Measurements from ENCODE around the gene CDKN1C. TPM values are rescaled to one million over a fixed set of nuclear protein-coding genes. Genes with fewer than 3 reads are reported as not detected.
"Not testable (repeated sequence)": the region's sequence is repeated elsewhere in the genome, so short reads cannot be mapped to it uniquely, and the experiment has no call there.

The CDKN1C gene
- total RNA-seq, 2 experiments from 2014 or later, result 0.21 to 0.32 TPM

- DNase-seq (no peak), ATAC-seq (peak; percentile 40)
- no peaks in the 10 kb centered on the region for H3K36me3 Mint-ChIP-seq (ENCODE audit: low read depth)
- H3K4me1 Mint-ChIP-seq (ENCODE audit: low read depth), result peaks cover 16% of the 10 kb centered on the region
- H3K9me3 Mint-ChIP-seq (ENCODE audit: insufficient read depth), result no peaks in the 10 kb centered on the region
- H3K27ac Mint-ChIP-seq, result peak overlapping the region; percentile 20
- ChIA-PET POLR2A (no interaction called here), CTCF (interaction anchor here (1.5 kb wide), 1 partner anchor 21 kb away, joined by 7 read pairs; no protein-coding TSS in a partner anchor)
- H3K27me3 Mint-ChIP-seq (ENCODE audit: low read depth), result no peaks in the 10 kb centered on the region
- H3K4me3 Mint-ChIP-seq, result no peak overlapping the region
These were observed 28.2 kb upstream of the CDKN1C start for GRCh38 chr11:2913776-2914175.

DNA sequence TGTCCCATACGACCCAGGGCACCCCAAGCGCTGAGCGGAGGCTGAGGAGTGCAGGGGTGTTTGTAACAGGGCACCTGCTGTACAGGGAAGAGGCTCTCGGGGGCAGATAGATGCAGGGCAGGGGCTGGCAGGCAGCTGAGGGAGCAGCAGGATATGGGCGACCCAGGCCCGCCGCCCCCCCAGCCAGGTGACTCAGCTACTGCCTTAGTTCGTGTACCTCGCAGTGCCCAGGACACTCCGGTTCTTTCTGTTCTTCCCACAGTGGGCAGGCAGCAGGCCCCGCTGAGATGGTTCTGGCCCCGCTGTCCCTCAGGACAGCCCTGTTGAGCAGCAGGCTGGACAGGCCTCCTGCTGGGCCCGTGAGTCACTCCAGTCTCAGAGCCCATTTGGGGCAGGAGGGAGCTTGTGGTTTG, 27.4 kb upstream of the CDKN1C start:
- no peaks in the 10 kb centered on the region for H3K36me3 Mint-ChIP-seq (ENCODE audit: low read depth)
- H3K4me3 Mint-ChIP-seq, result no peak overlapping the region
- POLR2A ChIA-PET, result no interaction called here
- DNase-seq, result no peak
- CTCF ChIA-PET, result interaction anchor here (1.5 kb wide), 1 partner anchor 20 kb away, joined by 7 read pairs; no protein-coding TSS in a partner anchor
- H3K27me3 Mint-ChIP-seq (ENCODE audit: low read depth), result no peaks in the 10 kb centered on the region
- no peaks in the 10 kb centered on the region for H3K9me3 Mint-ChIP-seq (ENCODE audit: insufficient read depth)
- peaks cover 16% of the 10 kb centered on the region for H3K4me1 Mint-ChIP-seq (ENCODE audit: low read depth)
- H3K27ac Mint-ChIP-seq, result no peak overlapping the region
- no peak for ATAC-seq

DNA sequence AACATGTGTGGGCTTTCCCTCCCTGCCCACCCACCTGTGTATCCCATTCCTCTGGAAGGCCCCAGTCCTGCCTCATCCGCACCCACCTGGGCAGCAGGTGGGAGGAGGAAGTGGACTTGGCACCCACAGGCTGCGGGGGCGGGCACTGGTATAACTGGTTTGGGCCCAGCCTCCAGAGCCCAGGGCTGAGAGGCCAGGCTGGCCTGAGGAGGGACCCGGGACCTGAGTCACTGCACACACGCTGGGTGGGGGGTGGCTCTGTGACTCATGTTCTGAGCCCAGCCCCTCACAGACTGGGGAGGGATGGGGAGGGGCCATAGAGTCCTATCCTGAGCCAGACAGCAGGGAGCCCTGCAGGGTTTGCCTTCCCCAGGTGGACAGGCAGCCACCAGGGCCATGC, 26.9 kb upstream of the CDKN1C start:
- POLR2A ChIA-PET, result interaction anchor here (0.8 kb wide), 1 partner anchor 80 kb away, joined by 7 read pairs; the partner anchor contains the start of gene NAP1L4
- ATAC-seq, result no peak

GRCh38 chr11:2911785-2912391, 26.3 kb upstream of the CDKN1C start:
- Mint-ChIP-seq H3K9me3 (ENCODE audit: insufficient read depth) (no peaks in the 10 kb centered on the region), H3K36me3 (ENCODE audit: low read depth) (no peaks in the 10 kb centered on the region), H3K4me3 (no peak overlapping the region), H3K27ac (no peak overlapping the region), H3K27me3 (ENCODE audit: low read depth) (no peaks in the 10 kb centered on the region), H3K4me1 (ENCODE audit: low read depth) (peaks cover 16% of the 10 kb centered on the region)
- DNase-seq (no peak), ATAC-seq (no peak)
- POLR2A ChIA-PET, result interaction anchor here (0.8 to 1.0 kb wide), 2 partner anchors 9 to 80 kb away, joined by 3 to 7 read pairs; partner anchors contain the start of gene NAP1L4
- CTCF ChIA-PET, result interaction anchor here (1.0 kb wide), 1 partner anchor 19 kb away, joined by 4 read pairs; no protein-coding TSS in a partner anchor

More for the DNA sequence above, 26.9 kb upstream of the CDKN1C start:
- no peak for DNase-seq
- H3K27ac Mint-ChIP-seq, result no peak overlapping the region
- CTCF ChIA-PET, result interaction anchor here (1.5 kb wide), 1 partner anchor 20 kb away, joined by 7 read pairs; no protein-coding TSS in a partner anchor
- no peaks in the 10 kb centered on the region for H3K36me3 Mint-ChIP-seq (ENCODE audit: low read depth)
- no peaks in the 10 kb centered on the region for H3K9me3 Mint-ChIP-seq (ENCODE audit: insufficient read depth)
- H3K4me1 Mint-ChIP-seq (ENCODE audit: low read depth), result peaks cover 16% of the 10 kb centered on the region
- H3K4me3 Mint-ChIP-seq, result no peak overlapping the region
- no peaks in the 10 kb centered on the region for H3K27me3 Mint-ChIP-seq (ENCODE audit: low read depth)

DNA sequence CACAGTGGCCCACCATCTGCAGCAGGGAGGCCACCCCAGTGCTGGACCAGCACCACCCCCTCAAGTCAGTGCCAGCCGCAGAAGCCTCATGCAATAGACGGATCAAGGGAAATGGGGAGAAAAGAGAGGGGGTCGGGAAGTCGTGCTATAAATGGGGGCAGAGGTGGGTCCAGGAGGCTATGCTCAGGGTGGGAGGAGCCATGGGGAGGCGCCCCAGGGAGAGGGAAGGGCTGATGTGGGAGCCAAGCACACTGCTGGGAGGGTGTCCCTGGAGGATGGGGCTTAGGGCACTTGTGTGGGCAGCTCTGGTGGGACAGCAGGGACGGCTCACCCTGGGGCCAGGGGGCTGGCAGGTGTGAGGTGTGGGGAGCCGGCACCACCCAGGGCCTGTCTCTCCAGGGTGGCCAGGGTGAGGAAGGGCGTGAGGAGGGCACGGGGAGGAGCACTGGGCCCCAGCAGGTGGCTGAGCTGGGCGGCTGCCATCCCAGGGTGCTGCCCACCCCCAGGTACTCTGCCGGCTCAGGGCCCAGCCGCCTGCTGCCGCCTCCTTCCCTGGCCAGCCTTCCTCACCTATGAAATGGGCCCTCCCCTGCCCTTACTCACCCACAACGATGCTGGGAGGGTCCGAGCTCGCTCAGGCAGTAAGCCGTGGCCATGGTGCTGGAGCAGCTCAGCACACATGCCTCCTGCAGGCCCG, 25.7 kb upstream of the CDKN1C start:
- peaks cover 16% of the 10 kb centered on the region for H3K4me1 Mint-ChIP-seq (ENCODE audit: low read depth)
- CTCF ChIA-PET, result interaction anchor here (1.0 kb wide), 1 partner anchor 18 kb away, joined by 4 read pairs; no protein-coding TSS in a partner anchor
- no peaks in the 10 kb centered on the region for H3K36me3 Mint-ChIP-seq (ENCODE audit: low read depth)
- POLR2A ChIA-PET, result interaction anchor here (1.0 kb wide), 1 partner anchor 9 kb away, joined by 3 read pairs; no protein-coding TSS in a partner anchor
- no peak overlapping the region for H3K4me3 Mint-ChIP-seq
- H3K9me3 Mint-ChIP-seq (ENCODE audit: insufficient read depth), result no peaks in the 10 kb centered on the region
- ATAC-seq (no peak), DNase-seq (no peak)
- no peaks in the 10 kb centered on the region for H3K27me3 Mint-ChIP-seq (ENCODE audit: low read depth)
- no peak overlapping the region for H3K27ac Mint-ChIP-seq

- CTCF ChIA-PET, result no interaction called here
- H3K4me3 Mint-ChIP-seq, result no peak overlapping the region
- DNase-seq, result no peak
- POLR2A ChIA-PET, result no interaction called here
- no peak overlapping the region for H3K27ac Mint-ChIP-seq
- no peaks in the 10 kb centered on the region for H3K9me3 Mint-ChIP-seq (ENCODE audit: insufficient read depth)
- no peaks in the 10 kb centered on the region for H3K27me3 Mint-ChIP-seq (ENCODE audit: low read depth)
- peaks cover 4% of the 10 kb centered on the region for H3K36me3 Mint-ChIP-seq (ENCODE audit: low read depth)
- no peak for ATAC-seq
- H3K4me1 Mint-ChIP-seq (ENCODE audit: low read depth), result peaks cover 16% of the 10 kb centered on the region
These were observed 24.9 kb upstream of the CDKN1C start for GRCh38 chr11:2910401-2910955.

DNA sequence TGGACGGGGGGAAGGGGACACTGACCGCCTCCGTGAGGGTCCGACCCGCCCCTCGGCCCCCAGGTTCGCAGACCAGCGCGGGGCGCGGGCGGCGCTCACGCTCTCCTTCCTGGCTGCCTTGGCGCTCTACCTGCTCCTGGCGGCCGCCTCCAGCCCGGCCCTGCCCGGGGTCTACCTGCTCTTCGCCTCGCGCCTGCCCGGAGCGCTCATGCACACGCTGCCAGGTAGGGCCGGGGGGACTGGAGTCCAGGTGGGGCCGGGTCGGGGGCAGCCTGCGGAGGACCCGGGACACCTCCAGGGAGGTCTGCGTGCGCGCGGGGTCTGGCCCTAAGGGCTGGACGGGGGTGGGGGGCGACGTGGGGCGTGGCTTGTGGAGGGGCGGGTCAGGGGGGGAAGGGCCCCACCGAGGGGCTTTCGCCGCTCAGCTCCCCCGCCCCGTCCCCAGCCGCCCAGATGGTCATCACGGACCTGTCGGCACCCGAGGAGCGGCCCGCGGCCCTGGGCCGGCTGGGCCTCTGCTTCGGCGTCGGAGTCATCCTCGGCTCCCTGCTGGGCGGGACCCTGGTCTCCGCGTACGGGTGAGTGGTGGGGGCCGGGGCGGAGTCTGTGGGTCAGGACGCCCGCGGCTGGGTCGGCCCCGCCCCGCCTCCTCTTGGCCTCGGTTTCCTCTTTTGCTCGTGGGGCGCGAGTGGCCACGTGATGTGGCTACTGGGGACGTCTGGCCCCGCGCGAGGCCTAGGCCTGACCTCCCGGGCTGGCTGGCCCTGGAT, 23.7 kb upstream of the CDKN1C start:
- Mint-ChIP-seq H3K36me3 (ENCODE audit: low read depth) (peaks cover 8% of the 10 kb centered on the region), H3K4me3 (no peak overlapping the region), H3K4me1 (ENCODE audit: low read depth) (peaks cover 16% of the 10 kb centered on the region), H3K9me3 (ENCODE audit: insufficient read depth) (no peaks in the 10 kb centered on the region), H3K27me3 (ENCODE audit: low read depth) (no peaks in the 10 kb centered on the region), H3K27ac (no peak overlapping the region)
- no peak for DNase-seq
- no peak for ATAC-seq
- ChIA-PET CTCF (interaction anchor here (1.0 kb wide), 1 partner anchor 22 kb away, joined by 4 read pairs; no protein-coding TSS in a partner anchor), POLR2A (no interaction called here)

DNA sequence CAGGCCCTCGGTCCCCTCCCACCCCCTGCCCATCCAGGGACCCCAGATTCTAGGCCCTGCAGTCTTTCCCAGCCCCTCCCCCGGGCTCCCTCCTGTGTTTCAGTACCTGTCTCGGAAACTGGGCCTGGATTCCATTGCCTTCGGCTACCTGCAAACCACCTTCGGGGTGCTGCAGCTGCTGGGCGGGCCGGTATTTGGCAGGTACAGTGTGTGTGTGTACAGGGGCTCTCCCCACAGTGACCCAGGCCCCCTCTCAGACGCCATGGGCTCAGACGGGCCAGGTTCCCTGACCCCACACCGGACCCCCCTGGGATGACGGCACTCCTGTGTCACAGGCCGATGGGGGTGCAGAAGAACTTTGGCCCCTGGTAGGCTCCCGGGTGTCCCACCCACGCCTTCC, 22.6 kb upstream of the CDKN1C start:
- ChIA-PET POLR2A (no interaction called here), CTCF (interaction anchor here (1.0 kb wide), 1 partner anchor 20 kb away, joined by 4 read pairs; no protein-coding TSS in a partner anchor)
- Mint-ChIP-seq H3K36me3 (ENCODE audit: low read depth) (peaks cover 8% of the 10 kb centered on the region), H3K9me3 (ENCODE audit: insufficient read depth) (no peaks in the 10 kb centered on the region), H3K27me3 (ENCODE audit: low read depth) (no peaks in the 10 kb centered on the region), H3K4me3 (no peak overlapping the region), H3K4me1 (ENCODE audit: low read depth) (peaks cover 12% of the 10 kb centered on the region), H3K27ac (no peak overlapping the region)
- ATAC-seq (no peak), DNase-seq (no peak)

GRCh38 chr11:2905299-2905698, 19.7 kb upstream of the CDKN1C start:
- CTCF ChIA-PET, result interaction anchor here (1.2 to 1.9 kb wide), 3 partner anchors 13 to 372 kb away, joined by 3 to 10 read pairs (median 3); no protein-coding TSS in a partner anchor
- not testable (repeated sequence) for H3K4me3 Mint-ChIP-seq

GRCh38 chr11:2904153-2905052, 18.8 kb upstream of the CDKN1C start:
- peaks cover 30% of the 10 kb centered on the region for H3K4me1 Mint-ChIP-seq (ENCODE audit: low read depth)

More at GRCh38 chr11:2905299-2905698, 19.7 kb upstream of the CDKN1C start:
- H3K36me3 Mint-ChIP-seq (ENCODE audit: low read depth); DNase-seq; H3K27ac Mint-ChIP-seq; ATAC-seq; H3K9me3 Mint-ChIP-seq (ENCODE audit: insufficient read depth); POLR2A ChIA-PET; H3K27me3 Mint-ChIP-seq (ENCODE audit: low read depth): not testable (repeated sequence)
- peaks cover 22% of the 10 kb centered on the region for H3K4me1 Mint-ChIP-seq (ENCODE audit: low read depth)

More at GRCh38 chr11:2904153-2905052, 18.8 kb upstream of the CDKN1C start:
- H3K9me3 Mint-ChIP-seq (ENCODE audit: insufficient read depth), result no peaks in the 10 kb centered on the region
- POLR2A ChIA-PET, result no interaction called here
- CTCF ChIA-PET, result interaction anchor here (1.3 to 1.9 kb wide), 2 partner anchors 12 to 16 kb away, joined by 6 to 10 read pairs; no protein-coding TSS in a partner anchor
- no peak overlapping the region for H3K27ac Mint-ChIP-seq
- no peak for ATAC-seq
- H3K4me3 Mint-ChIP-seq, result no peak overlapping the region
- DNase-seq, result no peak
- peaks cover 8% of the 10 kb centered on the region for H3K36me3 Mint-ChIP-seq (ENCODE audit: low read depth)
- H3K27me3 Mint-ChIP-seq (ENCODE audit: low read depth), result no peaks in the 10 kb centered on the region

Data from activated CD8-positive, alpha-beta T cell treated with anti-CD3 and anti-CD28 coated beads, Interleukin-2, amount 10 ng/mL, durations not matched to agents 7 days and 5 days (primary cell).